ENCODE results near the gene PCID2.

GRCh38 chr13:113166266-113166665, 42.2 kb downstream of the PCID2 start:
- TF ChIP-seq, protein P1, sequence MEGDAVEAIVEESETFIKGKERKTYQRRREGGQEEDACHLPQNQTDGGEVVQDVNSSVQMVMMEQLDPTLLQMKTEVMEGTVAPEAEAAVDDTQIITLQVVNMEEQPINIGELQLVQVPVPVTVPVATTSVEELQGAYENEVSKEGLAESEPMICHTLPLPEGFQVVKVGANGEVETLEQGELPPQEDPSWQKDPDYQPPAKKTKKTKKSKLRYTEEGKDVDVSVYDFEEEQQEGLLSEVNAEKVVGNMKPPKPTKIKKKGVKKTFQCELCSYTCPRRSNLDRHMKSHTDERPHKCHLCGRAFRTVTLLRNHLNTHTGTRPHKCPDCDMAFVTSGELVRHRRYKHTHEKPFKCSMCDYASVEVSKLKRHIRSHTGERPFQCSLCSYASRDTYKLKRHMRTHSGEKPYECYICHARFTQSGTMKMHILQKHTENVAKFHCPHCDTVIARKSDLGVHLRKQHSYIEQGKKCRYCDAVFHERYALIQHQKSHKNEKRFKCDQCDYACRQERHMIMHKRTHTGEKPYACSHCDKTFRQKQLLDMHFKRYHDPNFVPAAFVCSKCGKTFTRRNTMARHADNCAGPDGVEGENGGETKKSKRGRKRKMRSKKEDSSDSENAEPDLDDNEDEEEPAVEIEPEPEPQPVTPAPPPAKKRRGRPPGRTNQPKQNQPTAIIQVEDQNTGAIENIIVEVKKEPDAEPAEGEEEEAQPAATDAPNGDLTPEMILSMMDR (IDR thresholded peaks at IDR 0.05; ENCODE audit: low read length), result no peak
- no peak for TF ChIP-seq EZH2 (IDR thresholded peaks at IDR 0.05; ENCODE audit: borderline replicate concordance, low read length)

Measured in OCI-LY1 (cell line).